ENCODE data around the gene CFAP58.

DNA sequence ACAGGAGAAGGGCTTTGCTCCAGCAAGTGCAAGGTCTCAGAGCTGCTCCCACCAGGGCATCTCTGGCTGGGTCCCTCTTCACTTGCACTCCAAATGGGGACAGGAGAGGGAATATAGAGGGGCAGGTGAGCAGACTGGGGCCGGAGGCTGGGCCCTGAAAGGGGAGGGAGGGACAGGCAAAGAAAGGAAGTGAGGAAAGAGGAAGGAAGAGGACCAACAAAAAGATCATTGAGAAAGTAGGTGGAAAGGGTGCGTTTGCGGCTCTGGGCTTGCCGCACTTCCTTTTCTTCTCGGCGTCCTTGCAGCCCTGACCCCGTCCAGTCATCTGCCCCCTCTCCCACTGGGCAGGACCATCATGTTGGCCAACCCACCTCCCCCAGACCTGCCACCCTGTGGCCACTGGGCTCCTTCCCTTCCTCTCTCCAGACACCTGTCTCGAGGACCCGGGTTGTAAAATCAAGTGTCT, 29.4 kb upstream of the CFAP58 start:
- TF ChIP-seq, protein P1, sequence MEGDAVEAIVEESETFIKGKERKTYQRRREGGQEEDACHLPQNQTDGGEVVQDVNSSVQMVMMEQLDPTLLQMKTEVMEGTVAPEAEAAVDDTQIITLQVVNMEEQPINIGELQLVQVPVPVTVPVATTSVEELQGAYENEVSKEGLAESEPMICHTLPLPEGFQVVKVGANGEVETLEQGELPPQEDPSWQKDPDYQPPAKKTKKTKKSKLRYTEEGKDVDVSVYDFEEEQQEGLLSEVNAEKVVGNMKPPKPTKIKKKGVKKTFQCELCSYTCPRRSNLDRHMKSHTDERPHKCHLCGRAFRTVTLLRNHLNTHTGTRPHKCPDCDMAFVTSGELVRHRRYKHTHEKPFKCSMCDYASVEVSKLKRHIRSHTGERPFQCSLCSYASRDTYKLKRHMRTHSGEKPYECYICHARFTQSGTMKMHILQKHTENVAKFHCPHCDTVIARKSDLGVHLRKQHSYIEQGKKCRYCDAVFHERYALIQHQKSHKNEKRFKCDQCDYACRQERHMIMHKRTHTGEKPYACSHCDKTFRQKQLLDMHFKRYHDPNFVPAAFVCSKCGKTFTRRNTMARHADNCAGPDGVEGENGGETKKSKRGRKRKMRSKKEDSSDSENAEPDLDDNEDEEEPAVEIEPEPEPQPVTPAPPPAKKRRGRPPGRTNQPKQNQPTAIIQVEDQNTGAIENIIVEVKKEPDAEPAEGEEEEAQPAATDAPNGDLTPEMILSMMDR (IDR thresholded peaks at IDR 0.05; ENCODE audit: low read depth, low read length, missing input control) = no peak
- TF ChIP-seq GABPA (IDR thresholded peaks at IDR 0.05 in 1 of 2, conservative IDR thresholded peaks at IDR 0.05 in 1 of 2) (no peak), TAF1 (conservative IDR thresholded peaks at IDR 0.05) (no peak), YY1 (IDR thresholded peaks at IDR 0.05) (no peak), SP1 (IDR thresholded peaks at IDR 0.05) (no peak)
- TF ChIP-seq, protein P2, sequence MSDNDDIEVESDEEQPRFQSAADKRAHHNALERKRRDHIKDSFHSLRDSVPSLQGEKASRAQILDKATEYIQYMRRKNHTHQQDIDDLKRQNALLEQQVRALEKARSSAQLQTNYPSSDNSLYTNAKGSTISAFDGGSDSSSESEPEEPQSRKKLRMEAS (IDR thresholded peaks at IDR 0.05) = no peak
- TF ChIP-seq, protein P3, sequence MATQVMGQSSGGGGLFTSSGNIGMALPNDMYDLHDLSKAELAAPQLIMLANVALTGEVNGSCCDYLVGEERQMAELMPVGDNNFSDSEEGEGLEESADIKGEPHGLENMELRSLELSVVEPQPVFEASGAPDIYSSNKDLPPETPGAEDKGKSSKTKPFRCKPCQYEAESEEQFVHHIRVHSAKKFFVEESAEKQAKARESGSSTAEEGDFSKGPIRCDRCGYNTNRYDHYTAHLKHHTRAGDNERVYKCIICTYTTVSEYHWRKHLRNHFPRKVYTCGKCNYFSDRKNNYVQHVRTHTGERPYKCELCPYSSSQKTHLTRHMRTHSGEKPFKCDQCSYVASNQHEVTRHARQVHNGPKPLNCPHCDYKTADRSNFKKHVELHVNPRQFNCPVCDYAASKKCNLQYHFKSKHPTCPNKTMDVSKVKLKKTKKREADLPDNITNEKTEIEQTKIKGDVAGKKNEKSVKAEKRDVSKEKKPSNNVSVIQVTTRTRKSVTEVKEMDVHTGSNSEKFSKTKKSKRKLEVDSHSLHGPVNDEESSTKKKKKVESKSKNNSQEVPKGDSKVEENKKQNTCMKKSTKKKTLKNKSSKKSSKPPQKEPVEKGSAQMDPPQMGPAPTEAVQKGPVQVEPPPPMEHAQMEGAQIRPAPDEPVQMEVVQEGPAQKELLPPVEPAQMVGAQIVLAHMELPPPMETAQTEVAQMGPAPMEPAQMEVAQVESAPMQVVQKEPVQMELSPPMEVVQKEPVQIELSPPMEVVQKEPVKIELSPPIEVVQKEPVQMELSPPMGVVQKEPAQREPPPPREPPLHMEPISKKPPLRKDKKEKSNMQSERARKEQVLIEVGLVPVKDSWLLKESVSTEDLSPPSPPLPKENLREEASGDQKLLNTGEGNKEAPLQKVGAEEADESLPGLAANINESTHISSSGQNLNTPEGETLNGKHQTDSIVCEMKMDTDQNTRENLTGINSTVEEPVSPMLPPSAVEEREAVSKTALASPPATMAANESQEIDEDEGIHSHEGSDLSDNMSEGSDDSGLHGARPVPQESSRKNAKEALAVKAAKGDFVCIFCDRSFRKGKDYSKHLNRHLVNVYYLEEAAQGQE (IDR thresholded peaks at IDR 0.05) = no peak

All from liver (tissue), 3 donors.